AG04449 (cell line): ENCODE data around the gene XPO6.

Source experiments
- CTCF ChIA-PET: fragments of 350-600 bp; formaldehyde crosslinking; extraction: SDS; loops from one replicate; lab custom pipeline; 2021; ENCODE audit warnings: antibody characterized with exemption; lab: Yijun Ruan, JAX
- POLR2A ChIA-PET: fragments of 400-600, 350-600 bp; formaldehyde crosslinking; extraction: SDS; loops from one replicate; lab custom pipeline; 2020; ENCODE audit warnings: antibody characterized with exemption, inconsistent platforms; lab: Yijun Ruan, JAX
- DNase-seq: peaks from one replicate; pipeline ENCODE4 v3.0.0-alpha.2; 2010; ENCODE audit warnings: low read depth, low spot score
- H3K4me3 ChIP-seq: 2 replicates; pipeline ENCODE4 v1.5.1; 2011; ENCODE audit warnings: low read depth, mild to moderate bottlenecking, control low read depth, low read length
- TF ChIP-seq, protein P1 (sequence below): IDR thresholded peaks from one replicate; pipeline ENCODE4 v1.5.1; 2011; ENCODE audit warnings: mild to moderate bottlenecking, moderate library complexity, low read length, control low read depth, inconsistent platforms; ENCODE audit not compliant: insufficient read depth; ENCODE audit errors: missing control alignments

XPO6 gene

GRCh38 chr16:28200661-28201060 is 11.1 kb downstream of the XPO6 start:
- POLR2A ChIA-PET, result no interaction called here
- no peak overlapping the region for H3K4me3 ChIP-seq
- TF ChIP-seq, protein P1, sequence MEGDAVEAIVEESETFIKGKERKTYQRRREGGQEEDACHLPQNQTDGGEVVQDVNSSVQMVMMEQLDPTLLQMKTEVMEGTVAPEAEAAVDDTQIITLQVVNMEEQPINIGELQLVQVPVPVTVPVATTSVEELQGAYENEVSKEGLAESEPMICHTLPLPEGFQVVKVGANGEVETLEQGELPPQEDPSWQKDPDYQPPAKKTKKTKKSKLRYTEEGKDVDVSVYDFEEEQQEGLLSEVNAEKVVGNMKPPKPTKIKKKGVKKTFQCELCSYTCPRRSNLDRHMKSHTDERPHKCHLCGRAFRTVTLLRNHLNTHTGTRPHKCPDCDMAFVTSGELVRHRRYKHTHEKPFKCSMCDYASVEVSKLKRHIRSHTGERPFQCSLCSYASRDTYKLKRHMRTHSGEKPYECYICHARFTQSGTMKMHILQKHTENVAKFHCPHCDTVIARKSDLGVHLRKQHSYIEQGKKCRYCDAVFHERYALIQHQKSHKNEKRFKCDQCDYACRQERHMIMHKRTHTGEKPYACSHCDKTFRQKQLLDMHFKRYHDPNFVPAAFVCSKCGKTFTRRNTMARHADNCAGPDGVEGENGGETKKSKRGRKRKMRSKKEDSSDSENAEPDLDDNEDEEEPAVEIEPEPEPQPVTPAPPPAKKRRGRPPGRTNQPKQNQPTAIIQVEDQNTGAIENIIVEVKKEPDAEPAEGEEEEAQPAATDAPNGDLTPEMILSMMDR, result no peak
- CTCF ChIA-PET, result interaction anchor here (1.1 kb wide), 1 partner anchor 9 kb away, joined by 3 read pairs; no protein-coding TSS in a partner anchor
- DNase-seq, result no peak

- DNase-seq, result no peak
- POLR2A ChIA-PET, result no interaction called here
- H3K4me3 ChIP-seq, result no peak overlapping the region
- TF ChIP-seq, protein P1, result no peak
- CTCF ChIA-PET, result interaction anchor here (1.3 kb wide), 1 partner anchor 14 kb away, joined by 5 read pairs; no protein-coding TSS in a partner anchor
Observed at GRCh38 chr16:28196387-28196987, 15.3 kb downstream of the XPO6 start.

GRCh38 chr16:28195859-28196258 is 15.9 kb downstream of the XPO6 start:
- POLR2A ChIA-PET, result no interaction called here
- TF ChIP-seq, protein P1, result no peak
- H3K4me3 ChIP-seq, result no peak overlapping the region
- no peak for DNase-seq
- CTCF ChIA-PET, result no interaction called here

- TF ChIP-seq, protein P1, result no peak
- ChIA-PET CTCF (interaction anchor here (1.0 to 1.2 kb wide), 2 partner anchors 12 to 17 kb away, joined by 3 read pairs; no protein-coding TSS in a partner anchor), POLR2A (interaction anchor here (0.7 to 1.8 kb wide), 5 partner anchors 13 to 47 kb away, joined by 3 to 14 read pairs (median 4); partner anchors contain the start of gene XPO6)
- H3K4me3 ChIP-seq, result peak overlapping the region; percentile 30
- peak; percentile 97 for DNase-seq
Observed at GRCh38 chr16:28193530-28194423, 18.0 kb downstream of the XPO6 start.

DNA sequence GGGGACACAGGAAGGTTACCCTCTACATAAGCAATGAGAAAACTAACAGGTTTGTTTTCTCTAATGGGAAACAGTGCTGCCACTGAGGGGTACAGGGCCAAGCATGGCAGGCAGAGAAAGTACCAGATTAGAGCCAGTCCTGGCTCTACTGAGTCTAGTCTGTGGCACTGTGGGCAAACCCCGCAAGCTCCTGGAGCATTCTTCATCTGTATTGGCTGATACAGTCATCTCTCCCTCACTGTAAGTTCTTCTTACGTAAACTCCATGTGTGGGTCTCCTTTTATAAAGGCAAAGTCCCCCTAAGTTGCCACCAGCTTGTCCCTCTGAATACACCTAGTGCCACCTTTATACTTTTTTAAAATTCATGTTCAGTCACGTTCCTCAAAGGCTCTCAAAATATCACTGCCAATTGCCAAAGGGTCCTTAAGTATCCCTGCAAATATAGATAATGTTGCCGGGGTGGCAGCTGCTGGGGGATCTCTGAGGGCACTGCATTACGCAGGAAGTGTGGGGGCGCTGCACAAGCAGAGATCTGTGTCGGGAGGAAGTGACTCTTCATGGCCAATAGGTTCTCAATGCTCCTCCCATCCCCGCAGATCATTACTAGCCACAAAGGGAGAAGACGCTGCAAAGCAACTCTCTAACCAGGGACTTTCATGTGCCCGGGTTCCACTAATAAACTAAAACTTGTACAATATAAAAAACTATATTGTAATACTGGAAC is 18.8 kb downstream of the XPO6 start:
- H3K4me3 ChIP-seq, result no peak overlapping the region
- TF ChIP-seq, protein P1, result no peak
- ChIA-PET CTCF (no interaction called here), POLR2A (interaction anchor here (1.2 to 1.8 kb wide), 2 partner anchors 12 to 24 kb away, joined by 3 to 14 read pairs; no protein-coding TSS in a partner anchor)
- no peak for DNase-seq
